Epithelial cell of esophagus (primary cell): Measurements from ENCODE around the gene LSAMP.
A peak's percentile ranks its signal among the peaks of the same experiment; 100 is the strongest.

Source experiments
- DNase-seq: peaks from one replicate; pipeline ENCODE4 v3.0.0; 2010; ENCODE audit warnings: low read depth
- H3K4me3 ChIP-seq: 2 replicates; pipeline ENCODE4 v1.5.1; 2011; ENCODE audit warnings: mild to moderate bottlenecking, low read length, control low read depth
- TF ChIP-seq, protein P1 (sequence below): IDR thresholded peaks from 2 replicates; pipeline ENCODE4 v1.5.1; 2011; ENCODE audit warnings: low read depth, mild to moderate bottlenecking, low read length, control low read depth, inconsistent platforms; ENCODE audit not compliant: insufficient read depth; ENCODE audit errors: missing control alignments

Gene LSAMP

DNA sequence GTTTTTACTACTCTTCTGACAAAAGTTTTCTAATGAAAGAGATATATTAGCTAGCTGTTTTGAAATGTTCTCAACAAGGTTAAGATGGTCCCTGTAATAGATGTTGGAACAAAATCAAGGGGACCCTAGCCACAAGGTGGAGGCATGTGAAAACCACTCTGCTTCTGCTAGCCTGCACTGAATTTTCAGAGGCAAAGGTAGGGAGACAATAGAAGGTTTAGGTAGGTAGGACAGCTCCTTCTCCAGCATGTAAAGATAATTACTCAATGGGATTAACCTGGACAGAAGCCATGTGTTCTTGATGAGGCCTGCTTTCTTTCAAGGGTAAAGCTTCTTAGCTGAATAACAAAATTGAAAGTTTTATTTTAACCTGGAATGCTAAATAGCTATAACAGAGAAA lies 333.5 kb downstream of the LSAMP start:
- TF ChIP-seq, protein P1, sequence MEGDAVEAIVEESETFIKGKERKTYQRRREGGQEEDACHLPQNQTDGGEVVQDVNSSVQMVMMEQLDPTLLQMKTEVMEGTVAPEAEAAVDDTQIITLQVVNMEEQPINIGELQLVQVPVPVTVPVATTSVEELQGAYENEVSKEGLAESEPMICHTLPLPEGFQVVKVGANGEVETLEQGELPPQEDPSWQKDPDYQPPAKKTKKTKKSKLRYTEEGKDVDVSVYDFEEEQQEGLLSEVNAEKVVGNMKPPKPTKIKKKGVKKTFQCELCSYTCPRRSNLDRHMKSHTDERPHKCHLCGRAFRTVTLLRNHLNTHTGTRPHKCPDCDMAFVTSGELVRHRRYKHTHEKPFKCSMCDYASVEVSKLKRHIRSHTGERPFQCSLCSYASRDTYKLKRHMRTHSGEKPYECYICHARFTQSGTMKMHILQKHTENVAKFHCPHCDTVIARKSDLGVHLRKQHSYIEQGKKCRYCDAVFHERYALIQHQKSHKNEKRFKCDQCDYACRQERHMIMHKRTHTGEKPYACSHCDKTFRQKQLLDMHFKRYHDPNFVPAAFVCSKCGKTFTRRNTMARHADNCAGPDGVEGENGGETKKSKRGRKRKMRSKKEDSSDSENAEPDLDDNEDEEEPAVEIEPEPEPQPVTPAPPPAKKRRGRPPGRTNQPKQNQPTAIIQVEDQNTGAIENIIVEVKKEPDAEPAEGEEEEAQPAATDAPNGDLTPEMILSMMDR = no peak
- H3K4me3 ChIP-seq = no peak overlapping the region
- peak; percentile 23 for DNase-seq

DNA sequence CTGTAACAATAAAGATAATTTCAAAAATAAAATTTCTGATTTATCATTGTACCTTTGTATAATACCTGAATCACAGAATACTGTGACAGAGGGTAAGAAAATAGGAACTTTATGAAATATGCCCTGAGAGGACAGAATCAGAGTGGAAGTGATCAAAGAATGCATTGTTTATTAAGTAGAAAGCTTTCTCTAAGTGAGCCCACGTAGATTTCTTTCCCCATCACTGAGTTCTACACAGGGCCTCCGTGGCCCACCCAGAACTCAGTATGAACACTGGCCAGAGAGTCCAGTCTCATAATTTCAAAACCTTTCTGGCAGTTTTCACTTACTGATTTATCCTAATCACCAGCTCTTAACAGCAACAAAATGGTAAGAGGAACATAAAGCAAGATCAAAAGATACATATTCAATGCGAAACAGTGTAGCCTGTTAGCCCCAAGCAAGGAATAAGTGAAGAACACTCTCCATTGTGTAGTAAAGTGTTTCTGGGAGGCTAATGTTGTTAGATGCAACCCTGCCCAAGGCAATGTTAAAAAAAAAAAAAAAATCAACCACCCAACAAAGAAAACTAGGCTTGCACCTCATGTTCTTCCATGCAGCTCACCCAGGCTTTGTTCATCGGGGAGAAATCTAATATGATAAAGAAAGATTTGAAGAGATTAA lies 341.3 kb downstream of the LSAMP start:
- DNase-seq = no peak
- TF ChIP-seq, protein P1 = no peak
- no peak overlapping the region for H3K4me3 ChIP-seq

DNA sequence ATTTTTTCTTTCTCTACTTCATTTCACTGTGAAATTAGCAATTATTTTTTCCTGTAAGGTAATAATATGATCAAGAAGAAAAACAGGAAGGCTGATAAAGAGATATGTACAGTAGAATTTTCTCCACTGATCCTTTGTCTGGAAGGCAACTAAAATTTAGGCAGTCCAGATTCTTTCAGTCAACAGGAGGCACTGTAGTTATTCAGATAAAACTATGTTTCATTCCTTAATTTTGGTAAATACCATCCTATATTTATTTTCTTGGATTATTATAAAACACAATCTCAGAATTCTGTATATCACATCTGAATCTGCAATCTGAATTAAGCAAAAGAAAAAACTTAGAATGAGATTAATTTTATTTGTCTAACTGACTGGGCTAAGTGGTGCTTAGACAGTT lies 343.2 kb downstream of the LSAMP start:
- DNase-seq = no peak
- H3K4me3 ChIP-seq = no peak overlapping the region
- TF ChIP-seq, protein P1 = no peak

DNA sequence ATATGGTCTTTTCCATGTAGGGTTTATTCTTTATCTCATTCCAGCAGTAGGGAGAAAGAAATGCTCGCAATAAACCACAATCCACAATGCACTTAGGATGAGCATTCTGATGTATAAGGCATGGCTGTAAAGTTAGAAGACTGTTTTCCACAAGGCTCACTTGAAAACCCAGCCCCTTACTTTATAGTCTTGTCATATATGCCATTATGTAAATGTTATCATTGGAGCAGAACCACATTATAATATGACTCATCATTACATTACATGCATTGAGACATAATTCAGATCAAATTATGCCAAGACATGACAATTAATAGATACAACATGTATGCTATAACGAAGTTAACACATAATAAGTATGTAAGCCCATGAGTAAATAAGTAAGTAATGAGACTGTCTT lies 348.1 kb downstream of the LSAMP start:
- H3K4me3 ChIP-seq = no peak overlapping the region
- TF ChIP-seq, protein P1 = no peak
- DNase-seq = no peak

DNA sequence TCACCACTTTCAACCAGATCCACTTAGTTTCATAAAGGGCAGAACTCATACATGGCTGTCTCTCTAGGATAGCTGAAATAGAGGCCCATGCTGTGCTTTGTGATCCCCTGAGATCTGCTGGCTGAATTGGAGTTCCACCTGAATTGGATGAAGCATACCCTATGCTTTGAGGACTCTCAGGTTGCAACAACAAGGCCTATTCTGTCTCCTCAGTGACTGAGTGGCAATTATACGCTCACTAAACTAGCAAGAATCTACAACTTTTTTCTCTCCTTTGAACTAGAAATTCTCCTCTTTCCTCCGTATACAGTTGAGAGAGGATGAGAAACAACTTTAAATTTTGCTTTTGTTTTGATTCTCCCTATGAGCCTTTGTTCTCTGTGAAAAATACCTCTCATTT lies 348.7 kb downstream of the LSAMP start:
- TF ChIP-seq, protein P1 = no peak
- DNase-seq = no peak

DNA sequence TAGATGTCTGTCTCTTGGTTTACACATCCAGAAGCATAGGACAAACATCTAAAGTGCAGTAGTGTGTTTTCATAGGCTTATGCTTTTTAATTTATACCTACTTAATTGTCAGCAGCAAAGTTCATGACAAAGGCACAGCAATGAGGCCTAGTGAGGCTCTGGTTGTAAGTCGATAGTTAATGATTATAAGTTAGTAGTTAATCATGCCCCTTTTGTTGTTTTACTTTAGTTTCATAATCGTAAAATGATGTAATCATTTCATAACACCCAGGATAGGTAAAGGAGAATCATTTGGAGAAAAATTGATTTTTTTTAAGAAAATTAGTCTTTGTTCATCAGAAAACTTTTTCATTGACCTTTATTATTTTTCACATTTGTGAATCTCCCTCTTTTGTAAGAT lies 351.9 kb downstream of the LSAMP start:
- TF ChIP-seq, protein P1 = no peak
- no peak overlapping the region for H3K4me3 ChIP-seq
- no peak for DNase-seq

More for the DNA sequence above, 348.7 kb downstream of the LSAMP start:
- H3K4me3 ChIP-seq = no peak overlapping the region

DNA sequence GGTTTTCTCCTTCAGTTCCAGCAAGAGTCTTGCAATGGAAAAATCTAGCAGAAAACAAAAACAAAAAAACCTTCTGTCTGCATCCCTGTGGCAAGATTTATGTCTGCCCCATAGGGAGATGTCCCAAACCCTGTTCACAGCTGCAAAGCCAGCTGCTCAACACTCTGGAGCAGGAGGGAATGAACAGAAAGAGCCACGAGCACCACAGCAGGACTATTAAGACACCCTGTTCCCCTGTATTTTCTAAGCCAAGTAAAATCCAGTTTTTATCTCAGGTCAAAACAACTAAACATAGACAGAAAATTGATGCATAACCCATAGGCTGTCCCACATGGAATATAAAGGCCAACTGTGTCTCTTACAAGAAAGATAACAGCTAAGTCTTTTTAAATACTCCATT lies 357.9 kb downstream of the LSAMP start:
- no peak overlapping the region for H3K4me3 ChIP-seq
- no peak for DNase-seq

More for the DNA sequence above, 357.9 kb downstream of the LSAMP start:
- TF ChIP-seq, protein P1 = no peak
